GM19025 (cell line): ENCODE data around the gene C3orf70.

Experiments
- ATAC-seq: cut with Tn5 transposase; IDR thresholded peaks from one replicate; pipeline ENCODE4 v1.9.1; 2021; ENCODE audit warnings: mild to moderate bottlenecking, low read depth, moderate library complexity; ENCODE audit not compliant: unreplicated experiment

Gene C3orf70

DNA sequence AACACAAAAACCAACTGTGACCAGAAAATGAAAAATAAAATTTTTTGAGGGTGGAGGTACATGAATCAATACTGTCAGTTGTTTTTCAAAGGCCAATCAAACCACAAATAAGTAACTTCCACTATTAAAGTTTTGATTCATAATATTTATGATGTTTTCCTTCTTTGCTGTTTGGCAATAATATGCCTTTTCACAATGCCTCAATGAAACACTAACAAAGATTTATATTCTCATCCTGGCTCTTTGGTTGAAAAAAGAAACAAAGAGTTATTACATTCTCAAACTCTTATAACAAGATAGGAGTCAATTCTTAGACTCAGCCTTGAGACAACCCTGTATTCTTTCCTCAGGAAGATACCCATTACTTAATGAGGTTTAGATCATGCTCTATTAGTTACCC lies 63.1 kb downstream of the C3orf70 start:
- no peak for ATAC-seq

- no peak for ATAC-seq
Observed at GRCh38 chr3:185089343-185089742, 63.5 kb downstream of the C3orf70 start.

- no peak for ATAC-seq
Observed at GRCh38 chr3:185087419-185087818, 65.4 kb downstream of the C3orf70 start.

GRCh38 chr3:185084901-185085300 lies 68.0 kb downstream of the C3orf70 start:
- no peak for ATAC-seq

- ATAC-seq, result no peak
Observed at GRCh38 chr3:185084402-185084801, 68.5 kb downstream of the C3orf70 start.

DNA sequence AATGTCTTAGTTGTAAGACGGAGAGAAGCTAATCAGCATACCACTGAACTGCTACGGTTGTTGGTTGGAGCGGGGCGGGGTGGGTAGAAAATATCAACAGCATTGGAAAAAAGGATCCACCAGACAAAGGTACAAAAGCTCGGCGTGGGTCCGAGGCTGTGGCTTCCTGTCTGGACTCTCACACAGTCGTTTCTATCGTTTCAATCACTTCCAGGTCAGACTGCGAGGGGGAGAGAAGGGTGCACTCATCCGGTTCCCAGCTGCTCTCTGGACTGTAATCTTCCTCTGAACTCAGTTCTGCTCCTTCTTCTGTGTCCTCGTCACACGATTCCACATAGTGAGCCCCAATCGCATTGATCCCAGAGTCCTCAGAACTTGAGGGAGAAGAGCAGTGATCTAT lies 70.0 kb downstream of the C3orf70 start:
- ATAC-seq, result no peak

DNA sequence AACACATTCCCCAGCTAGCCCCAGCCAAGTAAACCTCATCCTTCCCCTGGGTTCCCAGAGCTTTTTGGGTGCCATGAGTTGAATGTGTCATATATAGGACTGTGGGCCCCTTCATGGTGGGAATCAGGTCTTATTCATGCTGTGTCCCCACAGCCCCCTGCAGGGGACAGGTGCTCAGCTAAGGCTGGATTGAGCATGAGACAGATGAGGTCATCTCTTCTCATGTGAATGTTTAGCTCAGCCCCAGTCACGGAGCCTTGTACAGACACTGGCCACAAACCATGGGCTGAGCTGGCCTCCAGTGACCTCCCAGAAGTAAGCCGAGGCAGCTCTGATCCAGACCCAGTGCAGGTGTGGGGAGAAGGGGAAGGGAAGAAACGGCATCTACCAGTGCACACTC lies 70.7 kb downstream of the C3orf70 start:
- ATAC-seq, result no peak

- no peak for ATAC-seq
Observed at GRCh38 chr3:185081521-185081920, 71.3 kb downstream of the C3orf70 start.

GRCh38 chr3:185079625-185080024 lies 73.2 kb downstream of the C3orf70 start:
- ATAC-seq, result no peak

GRCh38 chr3:185076219-185076618 lies 76.6 kb downstream of the C3orf70 start:
- no peak for ATAC-seq

DNA sequence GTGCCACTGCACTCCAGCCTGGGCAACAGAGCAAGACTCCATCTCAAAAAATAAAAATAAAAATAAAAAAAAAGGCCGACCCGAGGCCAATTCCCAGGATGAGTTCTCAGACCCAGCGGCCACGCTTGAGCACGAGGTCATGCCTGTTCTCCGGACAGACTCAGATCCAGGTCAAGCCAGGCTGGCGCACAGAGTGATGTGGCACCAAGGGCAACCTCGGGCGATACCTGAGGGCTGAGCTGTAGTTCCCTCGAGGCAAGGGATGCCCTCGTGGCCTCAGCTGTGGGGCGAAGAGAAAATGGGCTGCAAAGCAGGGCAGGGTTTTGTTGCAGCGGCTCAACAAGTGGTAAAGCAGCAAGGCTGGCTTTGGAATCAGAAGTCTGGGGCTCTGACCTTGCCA lies 77.3 kb downstream of the C3orf70 start:
- ATAC-seq, result no peak

- ATAC-seq, result no peak
Observed at GRCh38 chr3:185071287-185071800, 81.5 kb downstream of the C3orf70 start.

GRCh38 chr3:185070491-185071286 lies 82.2 kb downstream of the C3orf70 start:
- ATAC-seq, result no peak

DNA sequence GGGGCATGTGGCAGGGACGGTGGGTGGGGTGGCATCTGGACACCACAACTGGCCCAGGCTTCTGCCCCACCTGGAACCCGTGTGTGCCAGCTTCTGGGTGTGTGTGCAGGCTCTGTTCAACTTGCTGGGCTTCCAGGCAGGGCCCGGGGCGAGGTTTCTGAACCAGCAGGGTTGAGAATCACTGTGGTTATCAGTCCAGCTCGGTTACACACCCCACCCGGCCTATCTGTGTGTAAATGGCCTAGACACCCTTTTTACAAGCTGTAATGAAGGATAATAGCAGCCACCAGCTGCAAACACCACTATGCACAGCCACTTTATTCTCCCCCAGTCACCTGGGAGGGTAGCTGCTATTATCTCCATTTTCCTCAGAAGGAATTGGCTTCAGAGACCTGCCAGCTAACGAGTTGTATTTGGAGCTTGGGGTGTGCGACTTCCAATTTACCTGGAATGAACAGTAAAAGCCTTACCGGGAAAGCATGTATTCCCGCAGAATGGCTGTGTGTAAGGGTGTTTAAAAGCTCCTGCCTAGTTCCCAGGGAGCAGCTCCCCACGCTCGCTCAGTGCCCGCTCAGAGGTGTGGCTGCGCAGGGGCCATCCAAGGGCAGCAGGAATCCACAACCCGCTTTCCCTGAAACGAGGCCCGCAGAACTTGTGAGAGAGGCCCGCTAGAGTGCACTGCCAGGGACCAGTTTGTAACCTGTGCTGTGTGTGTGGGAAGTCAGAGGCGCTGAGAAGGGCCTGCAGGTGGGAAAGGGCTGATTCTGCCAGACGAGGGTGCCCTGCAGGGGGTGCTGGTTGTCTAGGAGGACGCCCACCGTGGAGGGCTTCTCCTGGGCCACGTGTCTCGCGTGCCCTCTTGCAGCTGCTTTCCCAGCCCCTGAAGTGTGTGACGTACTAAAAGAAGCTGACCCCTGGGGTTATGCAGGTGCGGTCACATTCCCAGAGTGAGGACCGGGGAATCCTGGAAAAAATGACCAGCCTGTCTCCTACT lies 83.5 kb downstream of the C3orf70 start:
- no peak for ATAC-seq

DNA sequence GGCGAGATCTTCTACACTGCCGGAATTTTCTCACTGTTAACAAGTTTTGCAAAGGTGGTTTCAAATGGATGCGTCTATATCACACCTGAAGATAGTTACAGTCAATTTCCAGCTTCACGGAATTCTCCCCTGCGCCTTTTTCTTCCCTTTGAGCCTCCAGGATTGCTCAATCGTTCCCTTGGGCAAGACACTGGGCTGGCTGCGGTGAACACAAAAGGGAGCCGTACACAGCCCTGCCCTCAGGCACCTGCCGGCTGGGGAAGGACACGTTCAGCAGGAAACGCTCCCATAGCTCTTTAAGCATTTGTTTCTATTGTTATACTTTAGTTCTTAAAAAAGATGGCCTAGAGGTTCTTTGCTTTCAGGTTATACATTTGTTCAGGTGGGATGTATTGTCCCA lies 85.7 kb downstream of the C3orf70 start:
- ATAC-seq, result no peak

DNA sequence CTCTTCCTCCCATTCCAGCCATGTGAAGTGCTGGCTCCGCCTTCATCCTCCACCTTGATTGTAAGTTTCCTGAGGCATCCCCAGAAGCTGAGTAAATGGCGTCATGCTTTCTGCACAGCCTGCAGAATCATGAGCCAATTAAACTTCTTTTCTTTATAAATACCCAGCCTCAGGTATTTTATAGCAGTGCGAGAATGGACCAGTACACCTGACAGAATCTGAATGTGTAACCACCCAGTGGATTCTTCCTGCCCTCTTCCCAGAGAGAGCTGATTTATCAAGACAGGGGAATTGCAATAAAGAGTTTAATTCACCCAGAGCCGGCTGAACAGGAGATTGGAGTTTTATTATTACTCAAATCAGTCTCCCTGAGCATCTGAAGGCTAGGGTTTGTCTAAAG lies 86.6 kb downstream of the C3orf70 start:
- ATAC-seq, result no peak

GRCh38 chr3:185065059-185065458 lies 87.8 kb downstream of the C3orf70 start:
- no peak for ATAC-seq

DNA sequence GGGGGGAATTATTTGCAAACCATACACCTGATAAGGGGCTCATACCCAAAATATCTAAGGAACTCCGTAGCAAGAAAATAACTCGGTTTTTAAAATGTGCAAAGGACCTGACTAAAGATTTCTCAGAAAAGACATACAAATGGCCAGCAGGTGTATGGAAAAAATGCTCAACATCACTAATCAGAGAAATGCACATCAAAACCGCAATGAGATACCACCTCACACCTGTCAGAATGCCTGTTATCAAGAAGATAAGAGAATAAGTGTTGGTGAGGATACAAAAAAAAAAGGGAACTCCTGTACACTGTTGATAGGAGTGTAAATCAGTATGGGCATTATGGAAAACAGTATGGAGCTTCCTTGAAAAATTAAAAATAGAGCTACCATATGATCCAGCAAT lies 89.4 kb downstream of the C3orf70 start:
- no peak for ATAC-seq

- ATAC-seq, result no peak
Observed at GRCh38 chr3:185062191-185062590, 90.7 kb downstream of the C3orf70 start.

- no peak for ATAC-seq
Observed at GRCh38 chr3:185060655-185061054, 92.2 kb downstream of the C3orf70 start.

DNA sequence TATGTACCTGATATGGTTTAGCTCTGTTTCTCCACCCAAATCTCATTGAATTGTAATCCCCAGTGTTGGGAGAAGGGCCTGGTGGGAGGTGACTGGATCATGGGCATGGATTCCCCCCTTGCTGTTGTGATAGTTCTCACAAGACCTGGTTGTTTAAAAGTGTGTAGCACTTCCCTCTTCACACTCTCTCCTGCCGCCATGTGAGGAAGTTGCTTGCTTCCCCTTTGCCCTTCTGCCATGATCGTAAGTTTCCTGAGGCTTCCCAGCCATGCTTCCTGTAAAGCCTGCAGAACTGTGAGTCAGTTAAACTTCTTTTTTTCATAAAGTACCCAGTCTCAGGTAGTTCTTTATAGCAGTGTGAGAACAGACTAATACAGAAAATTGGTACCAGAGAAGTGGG lies 93.1 kb downstream of the C3orf70 start:
- no peak for ATAC-seq
